HUES48 (cell line): ENCODE data around the gene CCNDBP1.
"Not testable (repeated sequence)": the region's sequence is repeated elsewhere in the genome, so short reads cannot be mapped to it uniquely, and the experiment has no call there.

Experiments used
- H3K27ac ChIP-seq: one replicate; pipeline ENCODE4 v1.7.0; 2013; ENCODE audit warnings: low read depth, low read length, inconsistent platforms
- H3K27me3 ChIP-seq: 2 replicates; pipeline ENCODE4 v1.6.1; 2013; ENCODE audit warnings: mild to moderate bottlenecking, low read length; ENCODE audit not compliant: control insufficient read depth, insufficient read depth
- H3K36me3 ChIP-seq: 2 replicates; pipeline ENCODE4 v1.6.1; 2013; ENCODE audit warnings: low read length; ENCODE audit not compliant: control insufficient read depth, insufficient read depth
- H3K4me1 ChIP-seq: 2 replicates; pipeline ENCODE4 v1.6.1; 2013; ENCODE audit warnings: mild to moderate bottlenecking, low read length; ENCODE audit not compliant: control insufficient read depth, insufficient read depth
- H3K4me3 ChIP-seq: 2 replicates; pipeline ENCODE4 v1.5.1; 2013; ENCODE audit warnings: mild to moderate bottlenecking, low read depth, low read length
- H3K9ac ChIP-seq: 2 replicates; pipeline ENCODE4 v1.6.1; 2013; ENCODE audit warnings: mild to moderate bottlenecking, low read depth, low read length, moderate library complexity
- H3K9me3 ChIP-seq: 2 replicates; pipeline ENCODE4 v1.6.1; 2013; ENCODE audit warnings: low read length; ENCODE audit not compliant: control insufficient read depth, insufficient read depth

The CCNDBP1 gene

DNA sequence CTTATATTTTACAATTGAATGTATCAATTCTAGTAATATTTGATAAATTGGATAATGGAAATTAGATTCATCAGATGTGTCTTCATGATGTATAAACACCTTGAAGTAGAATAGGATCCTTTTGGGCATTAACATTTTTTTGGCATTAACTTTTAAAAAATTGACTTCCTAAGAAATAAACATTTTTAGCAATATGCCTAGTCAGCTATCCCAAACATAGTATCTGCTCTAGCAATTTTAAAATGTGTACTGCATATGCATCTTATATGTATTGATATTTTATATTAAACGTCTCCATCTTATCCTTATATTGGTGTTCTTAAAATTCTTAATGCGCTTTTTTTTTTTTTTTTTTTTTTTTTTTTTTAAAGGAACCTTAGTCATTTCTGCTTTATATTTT is 8.5 kb downstream of the CCNDBP1 start:
- H3K27ac ChIP-seq, result no peak overlapping the region
- H3K9me3 ChIP-seq, result no peaks in the 10 kb centered on the region; the same call in 1 of the 2 replicates
- H3K36me3 ChIP-seq, result peaks cover 50% of the 10 kb centered on the region
- H3K27me3 ChIP-seq, result no peaks in the 10 kb centered on the region
- H3K9ac ChIP-seq, result no peak overlapping the region
- H3K4me1 ChIP-seq, result no peaks in the 10 kb centered on the region
- H3K4me3 ChIP-seq, result no peak overlapping the region

- Histone ChIP-seq H3K9me3 (no peaks in the 10 kb centered on the region; the same call in 1 of the 2 replicates), H3K27me3 (no peaks in the 10 kb centered on the region), H3K27ac (no peak overlapping the region), H3K36me3 (peaks cover 42% of the 10 kb centered on the region), H3K4me1 (no peaks in the 10 kb centered on the region), H3K9ac (no peak overlapping the region), H3K4me3 (no peak overlapping the region)
These were observed 9.6 kb downstream of the CCNDBP1 start for GRCh38 chr15:43194795-43195194.

DNA sequence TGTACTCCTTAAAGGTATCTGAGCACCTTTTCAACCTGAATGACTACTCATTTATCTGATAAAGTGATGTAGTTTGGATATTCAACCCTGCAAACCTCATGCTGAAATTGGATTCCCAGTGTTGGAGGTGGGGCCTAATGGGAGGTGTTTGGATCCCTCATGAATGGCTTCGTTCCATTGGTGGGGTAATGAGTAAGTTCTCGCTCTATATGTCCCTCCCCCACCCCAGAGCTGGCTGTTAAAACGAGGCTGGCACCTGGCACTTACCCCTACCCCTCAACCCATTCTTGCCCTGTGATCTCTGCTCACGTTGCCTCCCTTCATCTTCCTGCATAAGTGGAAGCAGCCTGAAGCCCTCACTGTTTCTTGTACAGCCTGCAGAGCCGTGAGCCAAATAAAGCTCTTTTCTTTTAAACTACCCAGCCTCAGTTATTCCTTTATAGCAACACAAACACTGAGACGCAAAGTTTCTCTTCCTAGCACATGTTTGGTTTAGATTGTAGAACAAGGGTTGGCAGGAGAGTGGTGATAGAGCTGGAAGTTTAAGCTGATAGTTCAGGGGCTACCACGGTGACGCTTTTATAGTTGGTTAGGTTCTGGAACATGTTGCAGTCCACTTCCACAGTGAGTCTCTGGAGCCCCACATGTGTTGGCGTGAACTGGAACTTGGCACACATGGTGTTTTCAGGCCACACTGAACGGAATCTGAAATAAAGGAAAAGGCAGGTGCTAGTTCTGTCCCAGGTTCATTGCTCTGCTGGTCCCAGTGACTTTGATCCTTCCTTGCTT is 11.8 kb downstream of the CCNDBP1 start:
- Histone ChIP-seq H3K27ac (no peak overlapping the region), H3K9ac (no peak overlapping the region), H3K9me3 (no peaks in the 10 kb centered on the region; the same call in 1 of the 2 replicates), H3K36me3 (peaks cover 21% of the 10 kb centered on the region), H3K4me3 (no peak overlapping the region), H3K4me1 (no peaks in the 10 kb centered on the region), H3K27me3 (no peaks in the 10 kb centered on the region)

DNA sequence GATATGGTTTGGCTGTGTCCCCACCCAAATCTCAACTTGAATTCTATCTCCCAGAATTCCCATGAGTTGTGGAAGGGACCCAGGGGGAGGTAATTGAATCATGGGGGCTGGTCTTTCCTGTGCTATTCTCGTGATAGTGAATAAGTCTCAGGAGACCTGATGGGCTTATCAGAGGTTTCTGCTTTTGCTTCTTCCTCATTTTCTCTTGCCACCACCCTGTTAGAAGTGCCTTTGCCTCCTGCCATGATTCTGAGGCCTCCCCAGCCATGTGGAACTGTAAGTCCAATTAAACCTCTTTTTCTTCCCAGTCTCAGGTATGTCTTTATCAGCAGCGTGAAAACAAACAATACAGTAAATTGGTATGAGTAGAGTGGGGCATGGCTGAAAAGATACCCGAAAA is 12.6 kb downstream of the CCNDBP1 start:
- not testable (repeated sequence) for H3K9ac ChIP-seq, H3K4me1 ChIP-seq, H3K9me3 ChIP-seq, H3K27me3 ChIP-seq, H3K4me3 ChIP-seq, H3K27ac ChIP-seq
- peaks cover 12% of the 10 kb centered on the region for H3K36me3 ChIP-seq

GRCh38 chr15:43198556-43198955 is 13.4 kb downstream of the CCNDBP1 start:
- not testable (repeated sequence) for H3K27me3 ChIP-seq, H3K4me1 ChIP-seq, H3K27ac ChIP-seq, H3K9me3 ChIP-seq, H3K36me3 ChIP-seq, H3K9ac ChIP-seq, H3K4me3 ChIP-seq

GRCh38 chr15:43198992-43199391 is 13.8 kb downstream of the CCNDBP1 start:
- H3K4me3 ChIP-seq, result no peak overlapping the region
- no peaks in the 10 kb centered on the region for H3K27me3 ChIP-seq
- peaks cover 10% of the 10 kb centered on the region for H3K36me3 ChIP-seq
- no peak overlapping the region for H3K9ac ChIP-seq
- H3K9me3 ChIP-seq, result no peaks in the 10 kb centered on the region; the same call in 1 of the 2 replicates
- H3K27ac ChIP-seq, result no peak overlapping the region
- no peaks in the 10 kb centered on the region for H3K4me1 ChIP-seq

- H3K27me3 ChIP-seq, result no peaks in the 10 kb centered on the region
- peaks cover under 1% of the 10 kb centered on the region for H3K36me3 ChIP-seq
- no peaks in the 10 kb centered on the region; the same call in 1 of the 2 replicates for H3K9me3 ChIP-seq
- H3K4me3 ChIP-seq, result no peak overlapping the region
- no peaks in the 10 kb centered on the region for H3K4me1 ChIP-seq
- H3K27ac ChIP-seq, result no peak overlapping the region
- no peak overlapping the region for H3K9ac ChIP-seq
These were observed 14.8 kb downstream of the CCNDBP1 start for GRCh38 chr15:43199945-43200488.

- Histone ChIP-seq H3K27me3 (no peaks in the 10 kb centered on the region; the same call in 1 of the 2 replicates), H3K4me3 (no peak overlapping the region), H3K4me1 (no peaks in the 10 kb centered on the region), H3K27ac (no peak overlapping the region), H3K9me3 (no peaks in the 10 kb centered on the region), H3K9ac (no peak overlapping the region), H3K36me3 (no peaks in the 10 kb centered on the region)
These were observed 19.1 kb downstream of the CCNDBP1 start for GRCh38 chr15:43204016-43204901.

GRCh38 chr15:43206054-43206453 is 20.9 kb downstream of the CCNDBP1 start:
- Histone ChIP-seq H3K4me3 (no peak overlapping the region), H3K9me3 (no peaks in the 10 kb centered on the region), H3K36me3 (no peaks in the 10 kb centered on the region), H3K27ac (no peak overlapping the region), H3K9ac (no peak overlapping the region), H3K27me3 (no peaks in the 10 kb centered on the region; the same call in 1 of the 2 replicates), H3K4me1 (no peaks in the 10 kb centered on the region)

GRCh38 chr15:43207024-43207423 is 21.8 kb downstream of the CCNDBP1 start:
- H3K27me3 ChIP-seq, result no peaks in the 10 kb centered on the region; the same call in 1 of the 2 replicates

More at GRCh38 chr15:43207024-43207423, 21.8 kb downstream of the CCNDBP1 start:
- no peaks in the 10 kb centered on the region for H3K4me1 ChIP-seq
- no peaks in the 10 kb centered on the region for H3K9me3 ChIP-seq
- H3K4me3 ChIP-seq, result no peak overlapping the region
- H3K9ac ChIP-seq, result no peak overlapping the region
- no peak overlapping the region for H3K27ac ChIP-seq
- no peaks in the 10 kb centered on the region for H3K36me3 ChIP-seq
